ENCODE results near the gene VGLL4. TPM values are rescaled to one million over a fixed set of nuclear protein-coding genes. Genes with fewer than 3 reads are reported as not detected.
A peak's percentile ranks its signal among the peaks of the same experiment; 100 is the strongest.

VGLL4 gene
- total RNA-seq, 1 donor from 2014 or later = 82.6 TPM

DNA sequence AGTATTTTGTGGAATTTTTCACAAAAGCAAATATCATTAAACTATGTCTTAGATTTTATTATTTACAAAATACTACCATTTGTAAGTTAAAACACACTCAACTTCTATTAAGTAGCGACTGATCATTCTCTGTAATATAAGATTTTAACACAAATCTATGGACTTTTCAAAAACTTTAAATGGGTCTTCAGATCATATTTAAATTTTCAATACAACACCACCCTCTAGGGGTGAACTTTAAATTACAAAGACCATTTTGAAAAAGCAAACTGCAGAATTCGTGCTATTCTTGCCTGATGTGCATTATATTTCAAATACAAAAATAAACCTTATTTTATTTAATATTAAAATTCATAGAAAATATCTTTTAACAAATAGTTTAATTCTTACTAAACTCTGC lies 8.2 kb upstream of the VGLL4 start:
- H3K4me1 ChIP-seq = peaks cover 12% of the 10 kb centered on the region
- TF ChIP-seq, protein P1, sequence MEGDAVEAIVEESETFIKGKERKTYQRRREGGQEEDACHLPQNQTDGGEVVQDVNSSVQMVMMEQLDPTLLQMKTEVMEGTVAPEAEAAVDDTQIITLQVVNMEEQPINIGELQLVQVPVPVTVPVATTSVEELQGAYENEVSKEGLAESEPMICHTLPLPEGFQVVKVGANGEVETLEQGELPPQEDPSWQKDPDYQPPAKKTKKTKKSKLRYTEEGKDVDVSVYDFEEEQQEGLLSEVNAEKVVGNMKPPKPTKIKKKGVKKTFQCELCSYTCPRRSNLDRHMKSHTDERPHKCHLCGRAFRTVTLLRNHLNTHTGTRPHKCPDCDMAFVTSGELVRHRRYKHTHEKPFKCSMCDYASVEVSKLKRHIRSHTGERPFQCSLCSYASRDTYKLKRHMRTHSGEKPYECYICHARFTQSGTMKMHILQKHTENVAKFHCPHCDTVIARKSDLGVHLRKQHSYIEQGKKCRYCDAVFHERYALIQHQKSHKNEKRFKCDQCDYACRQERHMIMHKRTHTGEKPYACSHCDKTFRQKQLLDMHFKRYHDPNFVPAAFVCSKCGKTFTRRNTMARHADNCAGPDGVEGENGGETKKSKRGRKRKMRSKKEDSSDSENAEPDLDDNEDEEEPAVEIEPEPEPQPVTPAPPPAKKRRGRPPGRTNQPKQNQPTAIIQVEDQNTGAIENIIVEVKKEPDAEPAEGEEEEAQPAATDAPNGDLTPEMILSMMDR (IDR thresholded peaks at IDR 0.05) = peak; percentile 73
- TF ChIP-seq EZH2 (IDR thresholded peaks at IDR 0.05) = no peak
- Mint-ChIP-seq H3K27me3 (ENCODE audit: insufficient read depth, low read depth) (peaks cover 5% of the 10 kb centered on the region), H3K27ac (no peak overlapping the region), H3K4me3 (no peak overlapping the region), H3K4me1 (peaks cover 23% of the 10 kb centered on the region), H3K9me3 (no peaks in the 10 kb centered on the region), H3K36me3 (no peaks in the 10 kb centered on the region)
- H3K36me3 ChIP-seq = no peaks in the 10 kb centered on the region
- H2AFZ ChIP-seq (replicated peaks) = no peak overlapping the region
- H3K27me3 ChIP-seq = no peaks in the 10 kb centered on the region
- H3K79me2 ChIP-seq (ENCODE audit: low read depth) = no peaks in the 10 kb centered on the region
- no peak overlapping the region for H3K4me3 ChIP-seq
- no peaks in the 10 kb centered on the region for H3K9me3 ChIP-seq (ENCODE audit: low read depth)
- H3K4me2 ChIP-seq = no peak overlapping the region
- H4K20me1 ChIP-seq (ENCODE audit: low read depth) = peaks cover 10% of the 10 kb centered on the region
- peaks cover 4% of the 10 kb centered on the region for H3F3A ChIP-seq (ENCODE audit: low read depth)
- peak; percentile 36 for DNase-seq (ENCODE audit: low spot score)
- H3K9ac ChIP-seq = no peak overlapping the region
- H3K27ac ChIP-seq = no peak overlapping the region

DNA sequence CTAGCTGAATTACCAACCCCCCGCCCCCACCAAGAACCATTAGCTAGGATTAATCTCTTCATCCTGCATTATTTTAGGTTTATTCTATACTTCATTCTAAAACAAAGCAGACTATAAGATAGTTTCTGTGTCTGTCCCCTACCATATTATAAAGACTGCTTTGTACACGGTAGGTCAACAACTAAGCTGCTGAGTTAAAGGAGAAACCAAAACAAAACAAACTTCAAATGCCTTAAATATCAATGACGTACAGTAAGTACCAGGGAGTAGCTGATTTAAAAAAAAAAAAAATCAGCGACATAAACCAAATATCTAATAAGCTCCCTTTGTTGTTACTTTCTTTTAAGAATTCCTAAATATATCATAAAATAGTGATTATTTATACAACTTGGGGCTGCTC lies 7.8 kb upstream of the VGLL4 start:
- H3K4me2 ChIP-seq = no peak overlapping the region
- peaks cover 10% of the 10 kb centered on the region for H3K4me1 ChIP-seq
- no peaks in the 10 kb centered on the region for H3K79me2 ChIP-seq (ENCODE audit: low read depth)
- TF ChIP-seq, protein P1 (IDR thresholded peaks at IDR 0.05) = no peak
- no peak for TF ChIP-seq EZH2 (IDR thresholded peaks at IDR 0.05)
- TF ChIP-seq EZH2phosphoT487 (IDR thresholded peaks at IDR 0.05) = no peak
- no peaks in the 10 kb centered on the region for H3K27me3 ChIP-seq
- Mint-ChIP-seq H3K27ac (no peak overlapping the region), H3K36me3 (no peaks in the 10 kb centered on the region), H3K4me3 (no peak overlapping the region), H3K9me3 (no peaks in the 10 kb centered on the region), H3K4me1 (peaks cover 21% of the 10 kb centered on the region), H3K27me3 (ENCODE audit: insufficient read depth, low read depth) (peaks cover 5% of the 10 kb centered on the region)
- no peak overlapping the region for H3K4me3 ChIP-seq
- H2AFZ ChIP-seq (replicated peaks) = no peak overlapping the region
- DNase-seq (ENCODE audit: low spot score) = no peak
- H3F3A ChIP-seq (ENCODE audit: low read depth) = peaks cover 4% of the 10 kb centered on the region
- H3K36me3 ChIP-seq = no peaks in the 10 kb centered on the region
- no peak overlapping the region for H3K27ac ChIP-seq
- no peak overlapping the region for H3K9ac ChIP-seq
- H4K20me1 ChIP-seq (ENCODE audit: low read depth) = peaks cover 10% of the 10 kb centered on the region
- no peaks in the 10 kb centered on the region for H3K9me3 ChIP-seq (ENCODE audit: low read depth)

DNA sequence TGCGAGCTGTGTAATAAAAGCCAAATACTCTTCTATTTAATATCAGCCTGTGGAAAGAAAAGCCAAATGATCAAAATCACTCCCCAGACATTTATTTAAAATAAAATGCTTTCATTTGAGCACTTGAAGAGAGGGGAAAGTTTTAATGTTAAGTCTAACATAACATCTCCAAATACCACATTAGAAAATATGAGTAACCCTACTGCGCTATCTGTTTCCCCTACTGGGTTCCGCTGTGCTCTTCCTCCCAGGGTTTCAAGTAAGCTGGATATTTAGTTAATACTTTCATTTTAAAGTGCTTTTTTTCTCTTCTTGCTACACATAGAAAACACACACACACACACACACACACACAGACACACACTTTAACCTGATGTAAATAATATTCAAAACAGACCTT lies 6.7 kb upstream of the VGLL4 start:
- Histone ChIP-seq H3K27ac (no peak overlapping the region), H4K20me1 (ENCODE audit: low read depth) (peaks cover 6% of the 10 kb centered on the region), H3K79me2 (ENCODE audit: low read depth) (no peaks in the 10 kb centered on the region), H3F3A (ENCODE audit: low read depth) (peaks cover 4% of the 10 kb centered on the region), H3K27me3 (no peaks in the 10 kb centered on the region), H3K9me3 (ENCODE audit: low read depth) (no peaks in the 10 kb centered on the region), H3K4me2 (no peak overlapping the region), H3K4me3 (no peak overlapping the region), H3K36me3 (no peaks in the 10 kb centered on the region), H2AFZ (replicated peaks) (no peak overlapping the region), H3K4me1 (peaks cover 5% of the 10 kb centered on the region), H3K9ac (no peak overlapping the region)
- Mint-ChIP-seq H3K9me3 (no peaks in the 10 kb centered on the region), H3K4me3 (no peak overlapping the region), H3K27me3 (ENCODE audit: insufficient read depth, low read depth) (peaks cover 5% of the 10 kb centered on the region), H3K36me3 (no peaks in the 10 kb centered on the region), H3K27ac (no peak overlapping the region), H3K4me1 (peaks cover 12% of the 10 kb centered on the region)
- no peak for TF ChIP-seq EZH2 (IDR thresholded peaks at IDR 0.05)
- TF ChIP-seq, protein P1 (IDR thresholded peaks at IDR 0.05) = no peak
- TF ChIP-seq EZH2phosphoT487 (IDR thresholded peaks at IDR 0.05) = no peak
- DNase-seq (ENCODE audit: low spot score) = no peak

Data from neural progenitor cell (in vitro differentiated cells).